ENCODE results near the gene ZNF532.

- TF ChIP-seq, protein P1, sequence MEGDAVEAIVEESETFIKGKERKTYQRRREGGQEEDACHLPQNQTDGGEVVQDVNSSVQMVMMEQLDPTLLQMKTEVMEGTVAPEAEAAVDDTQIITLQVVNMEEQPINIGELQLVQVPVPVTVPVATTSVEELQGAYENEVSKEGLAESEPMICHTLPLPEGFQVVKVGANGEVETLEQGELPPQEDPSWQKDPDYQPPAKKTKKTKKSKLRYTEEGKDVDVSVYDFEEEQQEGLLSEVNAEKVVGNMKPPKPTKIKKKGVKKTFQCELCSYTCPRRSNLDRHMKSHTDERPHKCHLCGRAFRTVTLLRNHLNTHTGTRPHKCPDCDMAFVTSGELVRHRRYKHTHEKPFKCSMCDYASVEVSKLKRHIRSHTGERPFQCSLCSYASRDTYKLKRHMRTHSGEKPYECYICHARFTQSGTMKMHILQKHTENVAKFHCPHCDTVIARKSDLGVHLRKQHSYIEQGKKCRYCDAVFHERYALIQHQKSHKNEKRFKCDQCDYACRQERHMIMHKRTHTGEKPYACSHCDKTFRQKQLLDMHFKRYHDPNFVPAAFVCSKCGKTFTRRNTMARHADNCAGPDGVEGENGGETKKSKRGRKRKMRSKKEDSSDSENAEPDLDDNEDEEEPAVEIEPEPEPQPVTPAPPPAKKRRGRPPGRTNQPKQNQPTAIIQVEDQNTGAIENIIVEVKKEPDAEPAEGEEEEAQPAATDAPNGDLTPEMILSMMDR (IDR thresholded peaks at IDR 0.05; ENCODE audit: low read depth, low read length), result no peak
- TF ChIP-seq POLR2A (IDR thresholded peaks at IDR 0.05; ENCODE audit: extremely low read depth, insufficient read length), result no peak
These were observed 76.9 kb downstream of the ZNF532 start for GRCh38 chr18:58941426-58942099.
